HG03025 (cell line): Measurements from ENCODE around the gene NDUFA5.
"Not testable (repeated sequence)": the region's sequence is repeated elsewhere in the genome, so short reads cannot be mapped to it uniquely, and the experiment has no call there.

Experiments used
- ATAC-seq: cut with Tn5 transposase; IDR thresholded peaks from one replicate; pipeline ENCODE4 v1.9.1; 2021; ENCODE audit warnings: mild to moderate bottlenecking, moderate library complexity; ENCODE audit not compliant: unreplicated experiment, low FRiP score

NDUFA5 gene

DNA sequence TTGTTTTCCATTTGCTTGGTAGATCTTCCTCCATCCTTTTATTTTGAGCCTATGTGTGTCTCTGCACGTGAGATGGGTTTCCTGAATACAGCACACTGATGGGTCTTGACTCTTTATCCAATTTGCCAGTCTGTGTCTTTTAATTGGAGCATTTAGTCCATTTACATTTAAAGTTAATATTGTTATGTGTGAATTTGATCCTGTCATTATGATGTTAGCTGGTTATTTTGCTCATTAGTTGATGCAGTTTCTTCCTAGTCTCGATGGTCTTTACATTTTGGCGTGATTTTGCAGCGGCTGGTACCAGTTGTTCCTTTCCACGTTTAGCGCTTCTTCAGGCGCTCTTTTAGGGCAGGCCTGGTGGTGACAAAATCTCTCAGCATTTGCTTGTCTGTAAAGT lies 31.1 kb downstream of the NDUFA5 start:
- ATAC-seq, result not testable (repeated sequence)

DNA sequence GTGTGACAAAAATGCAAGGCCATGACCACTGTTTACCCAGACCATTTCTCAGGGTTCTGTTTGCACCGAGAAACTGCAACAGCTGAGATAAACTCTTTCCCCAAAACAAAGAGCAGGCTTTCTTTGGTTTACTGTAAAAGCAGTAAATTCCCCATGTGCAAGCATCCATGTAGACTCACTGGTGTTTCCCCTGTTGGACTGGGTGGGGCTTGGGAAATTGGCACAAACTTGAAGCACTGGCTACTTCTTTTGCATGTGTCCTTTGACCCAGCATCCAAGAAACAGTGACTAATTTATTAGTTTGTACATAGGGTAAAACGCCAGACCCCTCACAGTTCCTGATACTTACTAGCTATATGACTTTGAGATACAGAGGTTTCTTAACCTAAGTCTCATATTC lies 35.6 kb downstream of the NDUFA5 start:
- ATAC-seq, result no peak

DNA sequence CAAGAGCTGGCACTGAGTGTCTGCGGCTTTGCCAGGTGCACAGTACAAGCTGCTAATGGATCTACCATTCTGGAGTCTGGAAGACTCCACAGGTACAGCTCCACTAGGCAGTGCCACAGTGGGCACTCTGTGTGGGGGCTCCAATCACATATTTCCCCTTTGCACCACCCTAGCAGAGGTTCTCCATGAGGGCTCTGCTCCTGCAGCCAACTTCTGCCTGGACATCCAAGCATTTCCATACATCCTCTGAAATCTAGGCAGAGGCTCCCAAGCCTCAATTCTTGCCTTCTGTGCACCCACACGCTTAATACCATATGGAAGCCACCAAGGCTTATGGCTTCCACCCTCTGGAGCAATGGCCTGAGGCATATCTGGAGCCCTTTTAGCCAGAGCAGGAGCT lies 52.4 kb downstream of the NDUFA5 start:
- ATAC-seq, result no peak

DNA sequence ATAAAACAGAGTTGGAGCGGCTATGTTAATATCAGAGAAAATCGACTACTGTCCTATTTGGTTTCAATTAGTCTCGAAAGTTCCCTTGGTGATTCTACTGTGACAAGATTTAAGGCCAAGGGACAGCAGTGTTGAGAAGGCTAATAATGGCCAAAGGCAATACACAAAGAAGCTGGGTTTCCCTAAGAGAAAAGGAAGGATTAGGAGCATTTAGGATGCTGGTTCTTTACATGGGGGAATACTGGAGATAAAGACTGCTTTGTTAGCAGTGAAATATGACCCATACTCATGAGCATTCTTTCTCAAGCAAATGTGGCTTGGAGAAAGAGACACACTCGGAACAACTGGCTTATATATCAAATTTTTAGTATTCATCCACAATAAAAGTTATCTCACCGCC lies 55.4 kb downstream of the NDUFA5 start:
- ATAC-seq, result no peak

DNA sequence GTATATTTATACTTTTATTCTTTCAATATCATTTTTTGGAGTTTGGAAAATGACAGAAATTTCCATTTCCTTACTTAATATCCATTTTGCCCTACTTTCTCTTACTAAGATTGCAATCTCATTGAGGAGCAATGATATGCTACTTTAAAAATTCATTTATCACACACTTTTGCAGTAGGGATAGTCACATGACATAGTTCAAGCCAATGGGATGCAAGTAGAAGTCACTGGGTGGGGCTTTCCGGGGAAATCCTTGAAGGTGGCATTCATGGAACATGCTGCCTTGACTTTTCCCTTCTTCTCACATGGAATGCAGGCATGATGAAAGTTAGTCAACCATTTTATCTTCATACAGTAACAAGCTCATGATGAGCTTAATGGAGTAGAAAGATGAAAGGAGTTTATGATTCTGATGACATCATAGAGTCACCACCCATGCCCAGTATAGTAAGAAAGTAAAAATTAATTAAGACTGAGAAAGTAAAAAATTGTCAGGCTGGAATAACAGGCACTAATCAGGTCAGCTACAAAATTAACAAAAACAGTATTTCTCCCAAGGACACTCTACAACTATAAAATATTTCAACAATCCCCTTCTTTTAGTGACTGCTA lies 56.6 kb downstream of the NDUFA5 start:
- ATAC-seq, result no peak

DNA sequence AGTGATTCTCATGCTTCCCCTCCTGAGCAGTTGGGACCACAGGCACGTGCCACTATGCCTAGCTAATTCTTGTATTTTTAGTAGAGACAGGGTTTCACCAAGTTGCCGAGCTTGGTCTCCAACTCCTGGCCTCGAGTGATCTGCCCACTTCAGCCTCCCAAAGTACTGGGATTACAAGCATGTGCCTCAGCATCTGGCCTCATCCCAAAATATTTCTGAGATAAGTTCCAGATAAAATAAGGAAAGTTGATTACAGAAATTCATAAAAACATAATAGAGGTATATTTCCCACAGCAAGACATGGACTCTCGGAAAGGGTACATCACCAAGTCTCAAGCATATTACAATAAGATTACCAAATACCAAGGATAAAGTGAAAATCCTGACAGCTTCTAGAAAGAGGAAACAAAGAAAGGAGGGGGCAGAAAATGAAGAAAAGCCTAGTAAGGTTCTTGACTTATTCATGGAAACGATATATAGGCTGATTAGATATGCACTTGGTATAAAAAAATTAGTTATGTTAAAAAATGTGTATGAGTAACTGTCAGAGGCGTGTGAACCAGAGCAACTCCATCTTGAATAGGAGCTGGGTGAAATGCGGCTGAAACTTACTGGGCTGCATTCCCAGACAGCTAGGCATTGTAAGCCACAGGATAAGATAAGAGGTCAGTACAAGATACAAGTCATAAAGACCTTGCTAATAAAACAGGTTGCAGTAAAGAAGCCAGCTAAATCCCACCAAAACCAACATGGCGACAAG lies 58.2 kb downstream of the NDUFA5 start:
- no peak for ATAC-seq

DNA sequence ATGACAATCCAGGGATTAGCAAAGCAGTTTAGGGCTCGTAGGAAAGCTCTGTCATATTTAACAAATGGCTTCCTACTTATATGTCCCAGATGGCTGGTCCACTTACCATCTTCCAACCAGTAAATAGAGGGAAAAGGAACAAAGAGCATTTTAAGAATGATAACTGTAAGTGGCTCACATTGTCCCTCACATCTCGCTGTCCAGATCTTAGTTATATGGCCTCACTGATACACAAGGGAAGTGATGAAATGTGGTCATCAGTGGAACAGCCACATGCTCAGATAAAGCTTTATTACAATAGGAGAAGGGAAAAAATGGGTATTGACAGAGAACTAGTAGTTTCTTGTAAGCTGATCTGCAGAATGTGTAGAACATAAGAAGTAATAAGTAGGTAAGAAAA lies 59.0 kb downstream of the NDUFA5 start:
- ATAC-seq, result no peak

DNA sequence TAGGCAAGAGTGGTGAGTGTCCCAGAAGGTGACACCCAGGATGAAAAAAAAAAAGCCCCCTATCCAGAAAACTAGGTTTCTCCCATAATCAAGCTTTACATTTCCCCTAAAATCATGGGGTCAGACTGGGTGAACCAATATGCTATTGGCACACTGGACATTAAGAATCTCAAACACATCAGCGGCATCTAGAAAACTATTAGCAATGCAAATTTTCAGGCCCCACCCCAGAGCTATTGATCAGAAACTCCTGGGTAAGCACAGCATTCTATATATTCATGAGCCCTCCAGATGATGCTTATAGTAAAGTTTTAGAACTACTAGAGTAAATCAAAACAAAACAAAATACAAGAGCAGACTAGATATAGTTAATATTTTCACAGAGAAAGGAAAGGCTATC lies 59.6 kb downstream of the NDUFA5 start:
- no peak for ATAC-seq

DNA sequence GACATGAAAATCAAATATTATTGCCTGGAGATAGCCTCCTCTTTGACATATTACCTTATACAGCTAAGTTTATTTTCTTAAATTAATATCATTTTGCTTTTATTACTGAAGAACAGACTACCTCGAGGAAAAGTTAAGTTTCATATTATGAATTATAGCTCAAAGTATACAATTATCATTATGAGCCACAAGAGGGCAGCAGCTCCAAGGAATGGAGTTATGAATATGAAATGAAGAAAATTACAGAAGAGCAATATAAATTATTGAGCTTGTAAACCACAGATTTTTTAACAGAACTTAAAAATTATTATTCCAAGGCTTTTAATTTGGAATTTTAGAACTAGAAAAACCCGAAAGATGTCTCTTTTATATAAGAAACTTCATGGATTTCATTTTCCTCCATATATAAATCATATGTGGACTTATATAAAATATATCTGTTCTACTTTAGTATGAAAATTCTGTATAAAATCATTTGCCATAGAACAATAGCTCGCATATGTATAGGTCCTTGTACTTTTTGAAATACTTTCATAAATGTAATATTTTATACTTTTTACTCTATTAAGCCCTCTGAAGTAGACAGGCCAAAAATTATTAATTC lies 63.3 kb downstream of the NDUFA5 start:
- ATAC-seq, result no peak

DNA sequence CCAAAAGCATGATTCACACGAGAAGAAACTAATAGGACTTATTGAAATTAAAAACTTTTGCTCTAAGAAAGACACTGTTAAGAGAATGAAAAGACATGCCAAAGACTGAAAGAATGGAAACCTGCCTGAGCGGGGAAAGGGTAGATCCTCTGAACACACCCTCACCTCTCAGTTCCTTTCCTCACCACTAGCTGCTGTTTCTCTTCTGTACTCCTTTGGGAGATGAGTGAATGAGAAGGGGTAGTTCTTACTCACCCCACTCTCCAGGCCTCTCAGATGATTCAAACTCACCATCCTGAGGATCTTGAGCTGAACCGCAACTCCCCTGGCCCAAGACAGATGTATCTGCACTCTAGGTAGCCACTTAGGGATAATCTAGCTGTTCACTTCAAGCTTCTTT lies 65.1 kb downstream of the NDUFA5 start:
- ATAC-seq, result peak; percentile 70
